ENCODE measurements around the gene KCNE4.

Gene KCNE4

DNA sequence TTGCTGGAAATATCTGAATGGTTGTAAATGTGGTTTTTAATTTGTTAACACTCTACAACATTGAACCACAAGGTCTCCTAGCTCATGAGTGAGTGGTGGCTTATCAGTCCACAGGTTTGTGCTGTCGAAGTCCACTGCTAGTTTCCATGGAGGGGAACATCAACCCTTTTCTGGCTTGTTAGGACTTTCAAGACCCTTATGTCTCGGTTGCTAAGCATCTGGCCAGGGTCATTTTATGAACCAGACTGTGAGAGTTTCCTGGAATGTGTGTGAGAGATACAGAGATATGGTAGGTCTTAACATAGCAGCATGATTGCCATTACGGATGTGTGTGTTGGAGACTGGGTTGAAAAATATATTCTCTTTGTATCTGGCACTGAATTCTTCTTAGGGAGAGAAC is 36.9 kb downstream of the KCNE4 start:
- DNase-seq: no peak

DNA sequence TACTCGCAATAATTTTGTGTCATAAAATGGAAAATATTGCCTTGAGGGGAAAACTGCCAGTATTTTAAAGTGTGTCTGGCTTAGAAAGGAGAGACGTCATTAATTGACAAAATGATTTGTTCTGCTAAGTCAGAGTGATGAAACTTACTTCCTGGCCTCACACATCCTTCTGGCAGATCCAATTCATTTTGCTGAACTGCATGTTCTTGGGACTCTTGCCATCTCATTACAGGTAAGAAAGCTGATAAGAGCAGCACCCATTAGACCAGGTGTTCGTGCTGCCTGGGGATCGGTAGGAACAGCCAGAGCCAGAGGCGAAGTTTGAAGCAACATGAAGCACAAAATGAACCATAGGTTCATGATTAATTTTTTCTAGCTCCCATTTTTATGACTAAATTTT is 38.0 kb downstream of the KCNE4 start:
- DNase-seq: no peak

DNA sequence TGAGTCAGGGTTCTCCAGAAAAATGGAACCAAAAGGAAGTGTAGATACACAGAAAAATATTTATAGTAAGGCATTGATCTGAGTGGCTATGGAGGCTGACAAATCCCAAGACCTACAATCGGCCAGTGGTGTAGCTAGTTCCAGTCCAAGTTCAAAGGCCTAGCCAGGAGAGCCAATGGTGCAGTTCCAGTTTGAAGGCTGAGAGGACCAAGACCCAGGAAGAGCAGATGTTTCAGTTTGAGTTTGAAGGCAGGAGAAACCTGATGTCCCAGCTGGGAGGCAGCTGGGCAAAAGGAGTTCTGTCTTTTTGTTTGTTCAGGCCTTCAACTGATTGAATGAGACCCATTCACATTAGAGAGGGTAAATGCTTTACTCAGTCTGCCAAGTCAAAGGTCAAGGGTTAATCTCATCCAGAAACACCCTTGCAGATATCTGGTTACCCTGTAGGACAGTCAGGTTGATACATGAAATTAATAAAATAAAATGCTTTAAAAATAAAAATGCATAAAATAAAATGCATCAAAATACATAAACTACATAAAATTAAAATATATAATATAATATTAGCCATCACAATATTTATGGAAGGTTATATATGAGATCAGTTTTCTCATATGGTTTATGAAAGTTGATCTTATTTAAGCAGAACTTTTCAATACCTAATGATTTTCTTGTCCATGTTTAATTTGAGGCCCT is 38.7 kb downstream of the KCNE4 start:
- DNase-seq: no peak

DNA sequence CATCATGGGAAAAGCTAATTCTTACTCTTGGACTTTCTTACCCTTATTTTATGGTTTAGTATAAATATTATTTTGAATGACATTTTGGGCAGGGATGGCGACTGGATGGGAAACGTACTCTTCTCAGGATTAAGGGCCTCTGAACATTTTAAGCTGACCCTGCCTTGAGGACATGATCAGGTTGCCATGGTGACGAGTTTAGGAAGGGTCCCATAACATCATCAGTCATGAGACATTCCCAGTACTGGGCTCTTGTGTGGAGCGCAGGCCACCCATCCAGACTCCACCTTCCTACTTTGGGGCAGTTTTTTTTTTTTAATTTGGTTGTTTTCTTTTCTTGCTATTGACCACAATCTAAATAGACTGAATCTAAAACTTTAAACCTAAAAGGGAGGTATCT is 40.7 kb downstream of the KCNE4 start:
- DNase-seq: no peak

DNA sequence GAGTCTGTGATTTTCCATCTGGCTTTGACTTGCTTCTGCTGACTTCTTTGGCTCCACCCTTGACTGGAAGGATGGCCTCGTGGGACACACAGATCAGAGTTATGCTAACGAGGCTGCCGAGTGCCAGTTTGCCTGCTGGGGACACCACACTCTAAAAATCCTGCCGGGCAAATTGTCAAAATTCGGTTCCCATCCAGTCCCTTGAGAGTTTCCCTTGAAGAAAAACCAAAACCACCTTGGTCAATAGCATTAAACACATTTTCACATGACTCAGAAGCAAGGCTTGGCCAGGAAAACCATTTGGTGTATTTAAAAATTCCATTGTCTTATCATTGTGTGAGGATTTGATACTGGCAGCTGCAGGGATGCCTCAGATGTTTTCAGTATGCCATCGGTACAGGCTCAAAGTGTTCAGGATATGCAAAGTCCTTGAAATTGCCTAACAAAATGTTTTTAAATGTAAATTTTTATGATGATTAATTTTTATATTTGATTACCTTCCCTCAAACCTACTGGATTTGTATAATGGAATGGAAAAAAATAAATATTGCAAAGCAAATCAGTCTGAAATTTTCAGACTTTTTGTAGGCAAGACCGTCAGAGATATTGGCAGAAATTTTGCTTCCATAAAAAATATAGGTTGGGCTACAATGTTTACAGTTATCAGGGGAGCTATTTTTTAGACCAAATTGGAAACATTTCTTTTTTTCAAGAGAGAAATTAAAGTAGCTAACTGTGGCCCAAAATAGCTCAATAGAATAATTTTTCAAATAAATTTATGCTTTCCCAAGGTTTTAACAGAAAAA is 41.6 kb downstream of the KCNE4 start:
- no peak for DNase-seq

DNA sequence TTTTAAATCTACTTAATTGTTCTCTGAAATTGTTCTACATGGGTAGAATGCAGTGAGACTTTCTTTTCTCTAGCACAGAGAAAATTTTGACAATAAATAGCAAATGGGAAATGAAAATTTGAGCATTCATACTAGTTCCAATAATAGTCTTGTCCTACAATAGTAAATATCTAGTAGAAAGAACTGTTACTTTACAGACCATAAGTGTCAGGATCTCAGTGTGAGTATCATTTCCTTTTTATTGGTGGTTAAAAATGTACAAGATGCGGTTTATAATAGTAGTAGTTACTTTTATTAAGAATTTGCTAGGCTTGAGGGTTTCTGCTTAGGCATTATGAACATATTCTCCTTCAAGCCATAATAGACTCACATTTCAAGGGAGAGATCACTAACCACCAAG is 43.2 kb downstream of the KCNE4 start:
- DNase-seq: no peak

DNA sequence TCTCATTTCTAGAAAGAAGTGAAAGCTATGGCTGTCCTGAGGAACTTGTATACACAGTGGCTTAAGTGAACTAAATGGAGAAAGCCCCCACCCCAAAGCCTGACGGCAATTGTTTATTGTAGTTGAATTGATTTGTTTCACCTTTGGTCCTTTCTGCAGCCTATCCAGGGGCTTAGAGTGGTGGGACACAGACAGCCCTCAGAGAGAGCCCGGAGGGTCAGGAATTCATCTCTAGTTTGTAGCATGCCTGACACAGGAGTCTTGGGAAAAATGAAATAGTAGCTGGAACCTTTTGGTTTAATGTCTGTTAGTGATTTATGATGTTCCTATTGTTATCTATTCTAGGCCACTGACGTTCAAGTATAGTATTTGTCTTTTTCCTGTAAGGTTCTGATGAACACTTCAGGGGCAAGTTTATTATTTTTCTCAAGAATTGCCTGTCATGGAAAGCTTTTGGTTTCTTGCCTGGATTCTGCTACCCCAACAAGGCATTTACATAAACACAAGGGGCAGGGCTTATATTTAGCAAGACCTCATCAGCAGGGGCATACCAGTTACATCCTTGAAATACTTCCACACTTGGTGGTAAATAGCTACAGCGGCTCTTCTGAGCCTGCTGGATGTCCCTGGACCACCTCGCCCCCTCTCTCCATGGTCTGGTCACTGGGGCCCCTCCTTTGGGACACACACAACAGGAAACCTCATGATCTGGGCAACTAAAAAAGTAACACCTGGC is 44.4 kb downstream of the KCNE4 start:
- DNase-seq: no peak

DNA sequence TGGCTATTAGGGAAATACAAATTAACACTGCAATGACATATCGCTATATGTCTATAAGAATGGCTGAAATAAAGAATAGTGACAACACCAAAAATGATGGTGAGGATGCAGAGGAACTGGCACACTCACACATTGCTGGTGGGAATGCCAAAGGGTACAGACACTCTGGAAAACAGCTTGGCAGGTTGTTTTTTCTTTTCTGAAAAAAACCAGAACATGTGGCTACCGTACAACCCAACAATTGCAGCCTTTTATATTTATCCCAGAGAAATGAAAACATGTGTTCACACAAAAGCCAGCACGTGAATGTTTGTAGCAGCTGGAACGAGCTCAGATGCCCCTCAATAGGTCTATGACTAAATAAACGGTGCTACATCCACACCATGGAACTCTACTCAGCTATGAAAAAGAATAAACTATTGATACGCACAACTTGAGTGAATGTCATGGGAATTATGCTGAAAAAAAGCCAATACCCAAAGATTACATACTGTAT is 45.9 kb downstream of the KCNE4 start:
- DNase-seq: no peak

DNA sequence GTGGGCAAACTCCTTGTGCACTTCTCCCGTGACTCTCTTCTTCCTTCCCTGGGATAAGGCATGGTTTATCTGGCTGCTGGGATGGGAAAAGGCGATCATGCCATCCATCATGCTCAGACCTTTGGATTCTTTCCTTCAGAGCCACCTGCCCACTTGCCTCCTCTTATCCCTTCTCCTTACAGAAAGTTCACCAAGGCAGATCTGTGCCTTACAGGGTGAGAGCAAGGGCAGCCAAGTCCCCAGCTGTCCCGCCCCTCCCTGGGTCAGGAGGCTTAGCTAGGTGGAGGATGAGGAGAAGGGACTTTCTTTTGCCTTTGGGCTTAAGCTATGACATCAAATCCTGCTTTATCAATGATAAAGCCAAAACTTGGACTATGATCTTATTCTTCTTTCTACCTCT is 47.6 kb downstream of the KCNE4 start:
- no peak for DNase-seq

DNA sequence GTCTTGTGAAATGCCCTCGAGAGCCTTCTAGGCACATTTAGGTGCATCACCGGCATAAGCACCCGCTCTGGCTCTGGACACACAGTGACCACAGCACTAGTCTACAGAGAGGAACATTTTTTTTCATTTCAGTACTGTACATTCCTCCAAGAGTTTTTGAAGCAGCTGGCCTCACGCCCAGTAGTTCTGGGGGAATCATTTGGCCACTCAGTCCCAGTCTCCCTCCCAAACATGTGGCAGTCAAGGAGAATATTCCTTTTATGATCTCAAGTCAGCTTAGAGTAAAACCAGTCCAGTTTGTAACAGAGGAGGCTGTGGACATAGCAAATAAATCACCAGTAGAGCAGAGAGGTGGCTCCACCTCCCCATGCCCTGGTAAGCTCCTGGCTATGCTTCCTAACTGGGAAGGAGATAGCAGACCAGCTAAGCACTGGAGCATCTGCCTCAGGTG is 48.1 kb downstream of the KCNE4 start:
- no peak for DNase-seq

DNA sequence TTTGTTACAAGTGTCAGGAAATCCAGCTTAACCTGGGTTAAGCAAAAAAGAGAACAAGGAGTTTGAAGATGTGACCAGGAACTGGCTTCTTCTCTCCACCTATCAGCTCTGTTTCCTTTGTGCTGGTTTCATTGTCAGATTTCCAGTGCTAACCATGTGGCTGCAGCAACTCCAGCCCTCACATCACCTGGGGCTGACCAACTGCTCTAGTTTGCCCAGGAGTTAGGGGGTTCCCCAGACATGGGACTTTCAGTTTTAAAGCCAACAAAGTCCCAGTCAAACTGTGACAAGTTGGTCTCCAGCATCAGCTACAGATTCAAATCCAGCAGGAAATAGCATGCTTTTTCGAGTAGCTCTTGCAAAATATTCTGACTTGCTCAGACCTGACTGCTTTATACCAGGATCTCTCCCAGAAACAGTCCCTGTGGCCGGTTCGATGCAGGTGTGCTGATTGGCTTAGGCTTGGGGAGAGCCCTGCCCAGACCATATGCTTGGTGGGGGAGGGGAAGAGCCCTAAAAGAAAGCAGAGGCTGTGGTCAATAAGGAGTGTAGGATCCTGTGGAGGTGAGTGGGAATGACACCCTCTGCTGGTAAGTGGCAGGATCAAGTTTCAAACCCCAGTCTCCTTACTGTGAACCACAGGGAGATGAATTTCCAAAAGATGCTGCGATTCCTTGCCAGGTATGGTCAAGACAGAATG is 49.5 kb downstream of the KCNE4 start:
- DNase-seq: no peak

DNA sequence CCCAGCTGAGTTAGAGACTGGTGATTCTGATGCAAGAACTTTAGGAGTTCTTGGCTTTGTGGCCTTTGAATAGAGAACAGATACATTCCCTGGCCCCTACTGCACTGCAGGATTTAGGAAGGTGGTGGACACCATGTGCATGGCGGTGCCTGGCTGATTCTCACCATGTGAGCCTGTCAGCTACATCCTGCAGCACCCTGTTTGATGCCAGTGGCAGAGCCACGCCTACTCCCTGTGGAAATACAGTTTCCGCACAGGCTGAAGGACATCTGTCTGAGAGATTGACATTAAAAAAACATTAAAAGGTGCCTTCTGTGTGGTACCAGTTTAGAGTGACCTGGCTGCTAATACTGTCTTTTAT is 50.0 kb downstream of the KCNE4 start:
- no peak for DNase-seq

DNA sequence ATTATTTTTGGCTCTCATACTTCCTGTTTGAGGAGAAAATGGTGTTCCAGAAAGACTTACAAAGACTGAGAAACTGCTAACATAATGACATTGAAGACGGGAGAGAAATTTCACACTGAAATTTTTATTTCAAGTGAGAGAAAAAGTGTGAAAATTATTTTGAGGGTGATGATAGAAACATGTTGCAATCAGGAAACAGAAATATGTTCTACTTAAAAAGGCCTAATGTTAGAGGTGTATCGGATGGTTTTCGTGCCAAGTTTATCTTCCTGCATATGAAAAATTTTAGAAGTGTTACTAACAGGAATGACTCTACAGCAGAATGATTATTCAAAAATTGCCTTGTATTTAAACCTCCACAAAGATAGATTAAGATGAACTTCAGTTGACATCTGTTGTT is 50.5 kb downstream of the KCNE4 start:
- no peak for DNase-seq

DNA sequence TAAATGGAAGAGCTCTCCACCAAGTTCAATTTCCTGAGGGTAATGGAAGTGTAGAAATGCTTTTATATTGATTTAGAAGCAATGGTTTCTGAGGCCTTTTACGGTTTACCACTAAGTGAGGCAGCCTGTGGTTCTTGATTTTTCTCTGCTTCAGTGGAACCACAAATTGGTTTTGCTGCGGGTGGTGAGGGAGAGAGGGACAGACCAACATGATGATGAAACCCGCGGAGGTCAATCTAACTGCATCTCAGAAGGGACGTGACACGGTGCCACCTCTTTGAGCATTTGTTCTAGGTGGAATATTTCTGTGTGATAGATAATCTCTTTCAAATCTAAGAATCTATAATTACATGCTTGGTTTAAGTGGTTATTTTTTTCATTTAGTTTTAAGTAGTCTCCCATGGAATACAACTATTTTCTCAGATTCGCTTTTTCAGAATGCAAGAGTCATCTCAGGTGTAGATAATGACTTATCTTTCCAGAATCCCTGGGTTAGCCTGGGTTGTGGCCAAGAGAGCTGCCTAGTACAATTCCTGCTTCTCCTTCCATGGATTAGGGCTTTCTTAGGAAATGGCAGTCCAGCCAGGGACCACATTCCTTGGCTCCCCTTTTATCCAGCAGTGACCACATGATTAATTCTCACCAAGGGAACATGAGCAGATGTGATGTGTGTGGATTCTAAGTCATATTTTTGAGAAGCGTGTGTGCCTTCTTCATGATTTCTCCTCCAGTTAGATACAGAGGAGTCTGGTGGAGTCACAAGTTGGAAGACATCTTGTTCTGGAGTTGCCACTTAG is 52.5 kb downstream of the KCNE4 start:
- no peak for DNase-seq
